UCSD-AML1 (cell line): ENCODE measurements around the gene EHBP1.

Source experiments
- DNase-seq: peaks from one replicate; lab custom pipeline; 2025; ENCODE audit not compliant: unreplicated experiment; lab: John Stamatoyannopoulos, UW

The EHBP1 gene

GRCh38 chr2:62705007-62705829 lies at the start of gene EHBP1:
EHBP1 (plus strand) TSS chr2:62705713; CDS start chr2:62707192, 1,479 bp downstream.
- peak; percentile 99 for DNase-seq

- DNase-seq, result no peak
These were observed 47.7 kb upstream of the EHBP1 start for GRCh38 chr2:62657783-62658182.

- no peak for DNase-seq
These were observed 46.6 kb upstream of the EHBP1 start for GRCh38 chr2:62658891-62659290.

GRCh38 chr2:62660087-62660486 lies 45.4 kb upstream of the EHBP1 start:
- no peak for DNase-seq

- DNase-seq, result no peak
These were observed 44.8 kb upstream of the EHBP1 start for GRCh38 chr2:62660582-62661262.

- no peak for DNase-seq
These were observed 44.3 kb upstream of the EHBP1 start for GRCh38 chr2:62661263-62661635.

- DNase-seq, result no peak
These were observed 43.4 kb upstream of the EHBP1 start for GRCh38 chr2:62662131-62662530.

- DNase-seq, result no peak
These were observed 43.0 kb upstream of the EHBP1 start for GRCh38 chr2:62662554-62662953.

GRCh38 chr2:62663411-62663810 lies 42.1 kb upstream of the EHBP1 start:
- DNase-seq, result no peak

- no peak for DNase-seq
These were observed 41.4 kb upstream of the EHBP1 start for GRCh38 chr2:62663920-62664795.

- no peak for DNase-seq
These were observed 40.1 kb upstream of the EHBP1 start for GRCh38 chr2:62665446-62665845.

GRCh38 chr2:62669180-62669579 lies 36.3 kb upstream of the EHBP1 start:
- no peak for DNase-seq

GRCh38 chr2:62672601-62673000 lies 32.9 kb upstream of the EHBP1 start:
- DNase-seq, result no peak

- DNase-seq, result no peak
These were observed 30.5 kb upstream of the EHBP1 start for GRCh38 chr2:62675062-62675461.

GRCh38 chr2:62685256-62685655 lies 20.3 kb upstream of the EHBP1 start:
- DNase-seq, result no peak

GRCh38 chr2:62686012-62686685 lies 19.4 kb upstream of the EHBP1 start:
- DNase-seq, result no peak

GRCh38 chr2:62687636-62688035 lies 17.9 kb upstream of the EHBP1 start:
- DNase-seq, result no peak

- no peak for DNase-seq
These were observed 16.7 kb upstream of the EHBP1 start for GRCh38 chr2:62688771-62689170.

GRCh38 chr2:62691186-62691585 lies 14.3 kb upstream of the EHBP1 start:
- no peak for DNase-seq

GRCh38 chr2:62692225-62692624 lies 13.3 kb upstream of the EHBP1 start:
- no peak for DNase-seq

- DNase-seq, result no peak
These were observed 6.9 kb upstream of the EHBP1 start for GRCh38 chr2:62698653-62699052.
